ENCODE measurements around the gene P2RX1. TPM values are rescaled to one million over a fixed set of nuclear protein-coding genes. Genes with fewer than 3 reads are reported as not detected.
A peak's percentile ranks its signal among the peaks of the same experiment; 100 is the strongest.

P2RX1 gene
- polyA plus RNA-seq, 2 of the 4 experiments (the other 2 are of a cell fraction), result 0.05 to 0.13 TPM

GRCh38 chr17:3947318-3947810 is 31.1 kb upstream of the P2RX1 start:
- Histone ChIP-seq H3K4me2 (no peak overlapping the region), H3K4me3 (no peak overlapping the region), H3K27ac (no peak overlapping the region), H3K9me3 (no peaks in the 10 kb centered on the region), H3K4me1 (no peaks in the 10 kb centered on the region)
- TF ChIP-seq POLR2AphosphoS2 (conservative IDR thresholded peaks at IDR 0.05; ENCODE audit: low read length), result no peak
- no peak for TF ChIP-seq RARB (CRISPR knock-in tag; IDR thresholded peaks at IDR 0.05)
- no peak for TF ChIP-seq EHMT2 (IDR thresholded peaks at IDR 0.05; ENCODE audit: low read depth)
- TF ChIP-seq JUNB (IDR thresholded peaks at IDR 0.05), result no peak
- TF ChIP-seq HOXB5 (CRISPR knock-in tag; IDR thresholded peaks at IDR 0.05), result no peak
- no peak for TF ChIP-seq HMGXB4 (CRISPR knock-in tag; IDR thresholded peaks at IDR 0.05; ENCODE audit: borderline replicate concordance)
- TF ChIP-seq SMC3 (IDR thresholded peaks at IDR 0.05), result no peak
- no peak for TF ChIP-seq ZNF302 (CRISPR knock-in tag; IDR thresholded peaks at IDR 0.05)
- no peak for TF ChIP-seq CTCF (IDR thresholded peaks at IDR 0.05)
- no peak for TF ChIP-seq HOXB13 (CRISPR knock-in tag; IDR thresholded peaks at IDR 0.05; ENCODE audit: low read depth)
- no peak for TF ChIP-seq KDM1A (IDR thresholded peaks at IDR 0.05; ENCODE audit: low read depth)
- TF ChIP-seq SREBF2 (IDR thresholded peaks at IDR 0.05), result no peak
- no peak for TF ChIP-seq NR3C1 (IDR thresholded peaks at IDR 0.05)
- no peak for TF ChIP-seq PBX3 (IDR thresholded peaks at IDR 0.05)
- no peak for TF ChIP-seq TP53 (CRISPR knock-in tag; IDR thresholded peaks at IDR 0.05)
- CTCF ChIA-PET, result interaction anchor here (0.9 to 4.1 kb wide), 8 partner anchors 11 to 210 kb away, joined by 3 to 29 read pairs (median 6); partner anchors contain the start of gene P2RX1
- WGBS (ENCODE audit: missing lambda C conversion rate), result 92% methylated on average over 39 of the region's 43 CpGs
- no peak for FAIRE-seq
- POLR2A ChIA-PET, result no interaction called here
- no peak for ATAC-seq
- DNase-seq (ENCODE audit: low read depth in 1 of 2, low spot score in 1 of 2), result no peak

- no peaks in the 10 kb centered on the region for H3K4me1 ChIP-seq
Measured at GRCh38 chr17:3946711-3947235, 30.5 kb upstream of the P2RX1 start.

More at GRCh38 chr17:3946711-3947235, 30.5 kb upstream of the P2RX1 start:
- no peak for DNase-seq (ENCODE audit: low read depth in 1 of 2, low spot score in 1 of 2)
- TF ChIP-seq ESRRA (IDR thresholded peaks at IDR 0.05; ENCODE audit: borderline replicate concordance, low read length) (no peak), HES2 (IDR thresholded peaks at IDR 0.05) (no peak), CEBPB (IDR thresholded peaks at IDR 0.05) (no peak), JUNB (IDR thresholded peaks at IDR 0.05) (no peak), MYC (IDR thresholded peaks at IDR 0.05; ENCODE audit: borderline replicate concordance, low read length) (no peak), BHLHE40 (IDR thresholded peaks at IDR 0.05; ENCODE audit: low read depth, low read length) (no peak), MAZ (IDR thresholded peaks at IDR 0.05; ENCODE audit: borderline replicate concordance, low read depth, low read length) (no peak)
- ATAC-seq, result peak in 1 of 2 experiments; percentile 10; a peak in 1 of 6 replicates
- H3K4me3 ChIP-seq, result no peak overlapping the region
- H3K9me3 ChIP-seq, result no peaks in the 10 kb centered on the region
- no peak for FAIRE-seq
- POLR2A ChIA-PET, result no interaction called here
- CTCF ChIA-PET, result interaction anchor here (0.6 to 4.1 kb wide), 5 partner anchors 12 to 778 kb away, joined by 3 to 29 read pairs (median 8); partner anchors contain the start of gene P2RX1
- no peak overlapping the region for H3K27ac ChIP-seq
- WGBS (ENCODE audit: missing lambda C conversion rate), result 66% methylated on average over 4 of the region's 5 CpGs
- no peak overlapping the region for H3K4me2 ChIP-seq
